BJ (cell line): ENCODE measurements around the gene TRIM2. TPM values are rescaled to one million over a fixed set of nuclear protein-coding genes. Genes with fewer than 3 reads are reported as not detected.

Experiments
- CTCF ChIA-PET: fragments of 350-600 bp; formaldehyde crosslinking; extraction: SDS; loops from one replicate; lab custom pipeline; 2021; ENCODE audit warnings: antibody characterized with exemption, inconsistent platforms; lab: Yijun Ruan, JAX
- POLR2A ChIA-PET: fragments of 300-600 bp; sonication (Branson Sonifier 250); formaldehyde crosslinking; extraction: SDS; loops from one replicate; lab custom pipeline; 2021; ENCODE audit warnings: antibody characterized with exemption; lab: Charles Lee
- DNase-seq: peaks from one replicate; pipeline ENCODE4 v3.0.0-alpha.2; 2011; ENCODE audit warnings: low read depth
- H3K27me3 ChIP-seq: 2 replicates; pipeline ENCODE4 v1.6.0; 2011; ENCODE audit warnings: low read length; ENCODE audit not compliant: control insufficient read depth, insufficient read depth
- H3K36me3 ChIP-seq: 2 replicates; pipeline ENCODE4 v1.5.1; 2011; ENCODE audit warnings: low read length; ENCODE audit not compliant: control insufficient read depth, insufficient read depth
- H3K4me3 ChIP-seq: 2 replicates; pipeline ENCODE4 v1.5.1; 2011; ENCODE audit warnings: low read depth, mild to moderate bottlenecking, control low read depth, low read length
- CTCF ChIP-seq: IDR thresholded peaks from 2 replicates; pipeline ENCODE4 v1.5.1; 2011; ENCODE audit warnings: low read depth, mild to moderate bottlenecking, control low read depth, inconsistent platforms, low read length, moderate library complexity; ENCODE audit not compliant: insufficient read depth
- polyA plus RNA-seq: library from polyadenylated mRNA; depleted of rRNA; stranded (reverse); fragments of >200 nt; gene quantifications from 2 replicates; pipeline ENCODE4 v1.2.3, GENCODE V29; 2011

Gene TRIM2
- polyA plus RNA-seq, 1 experiment, result 34.1 TPM

- no peaks in the 10 kb centered on the region for H3K36me3 ChIP-seq
- ChIA-PET POLR2A (no interaction called here), CTCF (interaction anchor here (0.9 kb wide), 1 partner anchor 11 kb away, joined by 3 read pairs; no protein-coding TSS in a partner anchor)
- no peaks in the 10 kb centered on the region for H3K27me3 ChIP-seq
- H3K4me3 ChIP-seq, result no peak overlapping the region
- TF ChIP-seq CTCF, result no peak
- DNase-seq, result no peak
Measured at GRCh38 chr4:153216546-153216945, 12.3 kb downstream of the TRIM2 start.

GRCh38 chr4:153217440-153217839 lies 13.2 kb downstream of the TRIM2 start:
- ChIA-PET POLR2A (no interaction called here), CTCF (no interaction called here)
- Histone ChIP-seq H3K36me3 (no peaks in the 10 kb centered on the region), H3K27me3 (no peaks in the 10 kb centered on the region), H3K4me3 (no peak overlapping the region)
- no peak for DNase-seq
- TF ChIP-seq CTCF, result no peak

GRCh38 chr4:153218961-153219360 lies 14.7 kb downstream of the TRIM2 start:
- ChIA-PET CTCF (interaction anchor here (0.6 kb wide), 1 partner anchor 50 kb away, joined by 3 read pairs; no protein-coding TSS in a partner anchor), POLR2A (no interaction called here)
- no peaks in the 10 kb centered on the region for H3K27me3 ChIP-seq
- no peaks in the 10 kb centered on the region for H3K36me3 ChIP-seq
- H3K4me3 ChIP-seq, result no peak overlapping the region
- no peak for DNase-seq
- no peak for TF ChIP-seq CTCF

- ChIA-PET CTCF (no interaction called here), POLR2A (no interaction called here)
- H3K4me3 ChIP-seq, result no peak overlapping the region
- DNase-seq, result no peak
- TF ChIP-seq CTCF, result no peak
- no peaks in the 10 kb centered on the region for H3K27me3 ChIP-seq
- no peaks in the 10 kb centered on the region for H3K36me3 ChIP-seq
Measured at GRCh38 chr4:153220682-153221395, 16.6 kb downstream of the TRIM2 start.

GRCh38 chr4:153221783-153222706 lies 17.8 kb downstream of the TRIM2 start:
- ChIA-PET CTCF (interaction anchor here (0.6 to 1.7 kb wide), 2 partner anchors 11 to 77 kb away, joined by 3 to 5 read pairs; no protein-coding TSS in a partner anchor), POLR2A (no interaction called here)

More at GRCh38 chr4:153221783-153222706, 17.8 kb downstream of the TRIM2 start:
- Histone ChIP-seq H3K27me3 (no peaks in the 10 kb centered on the region), H3K36me3 (no peaks in the 10 kb centered on the region), H3K4me3 (peak overlapping the region; percentile 69)
- DNase-seq, result peak; percentile 42
- TF ChIP-seq CTCF, result no peak
